HG02884 (cell line): ENCODE results near the gene PDLIM1.
"Not testable (repeated sequence)": the region's sequence is repeated elsewhere in the genome, so short reads cannot be mapped to it uniquely, and the experiment has no call there.

Experiments
- ATAC-seq: cut with Tn5 transposase; IDR thresholded peaks from one replicate; pipeline ENCODE4 v1.9.1; 2021; ENCODE audit warnings: mild to moderate bottlenecking, moderate library complexity; ENCODE audit not compliant: unreplicated experiment

PDLIM1 gene

GRCh38 chr10:95244152-95244551, 46.7 kb downstream of the PDLIM1 start:
- ATAC-seq, result no peak

- no peak for ATAC-seq
Observed at GRCh38 chr10:95243318-95243617, 47.5 kb downstream of the PDLIM1 start.

GRCh38 chr10:95242581-95243317, 48.1 kb downstream of the PDLIM1 start:
- no peak for ATAC-seq

GRCh38 chr10:95241533-95241932, 49.3 kb downstream of the PDLIM1 start:
- no peak for ATAC-seq

- no peak for ATAC-seq
Observed at GRCh38 chr10:95240811-95241210, 50.0 kb downstream of the PDLIM1 start.

- not testable (repeated sequence) for ATAC-seq
Observed at GRCh38 chr10:95240096-95240495, 50.7 kb downstream of the PDLIM1 start.

GRCh38 chr10:95237376-95238170, 53.2 kb downstream of the PDLIM1 start:
- ATAC-seq, result no peak

GRCh38 chr10:95236068-95236903, 54.5 kb downstream of the PDLIM1 start:
- peak; percentile 93 for ATAC-seq

GRCh38 chr10:95235676-95236067, 55.1 kb downstream of the PDLIM1 start:
- no peak for ATAC-seq

- no peak for ATAC-seq
Observed at GRCh38 chr10:95234951-95235350, 55.9 kb downstream of the PDLIM1 start.

GRCh38 chr10:95233377-95234034, 57.3 kb downstream of the PDLIM1 start:
- no peak for ATAC-seq

GRCh38 chr10:95230677-95231586, 59.9 kb downstream of the PDLIM1 start:
- ATAC-seq, result not testable (repeated sequence)

GRCh38 chr10:95229724-95230627, 60.8 kb downstream of the PDLIM1 start:
- no peak for ATAC-seq

- not testable (repeated sequence) for ATAC-seq
Observed at GRCh38 chr10:95228934-95229723, 61.7 kb downstream of the PDLIM1 start.

GRCh38 chr10:95225136-95225535, 65.7 kb downstream of the PDLIM1 start:
- ATAC-seq, result no peak

GRCh38 chr10:95221124-95221523, 69.7 kb downstream of the PDLIM1 start:
- ATAC-seq, result no peak

- no peak for ATAC-seq
Observed at GRCh38 chr10:95220539-95220938, 70.3 kb downstream of the PDLIM1 start.

- no peak for ATAC-seq
Observed at GRCh38 chr10:95217476-95217875, 73.3 kb downstream of the PDLIM1 start.
